Neural progenitor cell (in vitro differentiated cells): ENCODE data around the gene CCL7. TPM values are rescaled to one million over a fixed set of nuclear protein-coding genes. Genes with fewer than 3 reads are reported as not detected.

Source experiments
- DNase-seq: peaks from one replicate; pipeline ENCODE4 v3.0.0-alpha.2; 2016; ENCODE audit warnings: low spot score
- H2AFZ ChIP-seq: fragments of 200-600 bp; sonication (generic); replicated peaks from 2 replicates; pipeline ENCODE4 v1.6.1; 2016; ENCODE audit warnings: antibody characterized with exemption
- H3F3A ChIP-seq: fragments of 200-600 bp; sonication (generic); 2 replicates; pipeline ENCODE4 v1.6.1; 2016; ENCODE audit warnings: antibody characterized with exemption, low read depth
- H3K27ac ChIP-seq: fragments of 200-600 bp; sonication (generic); 2 replicates; pipeline ENCODE4 v1.5.1; 2016; ENCODE audit warnings: mild to moderate bottlenecking
- H3K27me3 ChIP-seq: fragments of 200-600 bp; sonication (generic); 2 replicates; pipeline ENCODE4 v1.6.1; 2016; ENCODE audit warnings: mild to moderate bottlenecking, moderate library complexity
- H3K36me3 ChIP-seq: fragments of 200-600 bp; sonication (generic); 2 replicates; pipeline ENCODE4 v1.5.1; 2016
- H3K4me1 ChIP-seq: fragments of 200-600 bp; sonication (generic); 2 replicates; pipeline ENCODE4 v1.6.1; 2016; ENCODE audit warnings: mixed run types
- H3K4me2 ChIP-seq: fragments of 200-600 bp; sonication (generic); 2 replicates; pipeline ENCODE4 v1.6.1; 2016
- H3K4me3 ChIP-seq: fragments of 200-600 bp; sonication (generic); 2 replicates; pipeline ENCODE4 v1.5.1; 2016
- H3K79me2 ChIP-seq: fragments of 200-600 bp; sonication (generic); 2 replicates; pipeline ENCODE4 v1.6.1; 2016; ENCODE audit warnings: low read depth
- H3K9ac ChIP-seq: fragments of 200-600 bp; sonication (generic); 2 replicates; pipeline ENCODE4 v1.6.1; 2016
- H3K9me3 ChIP-seq: fragments of 200-600 bp; sonication (generic); 2 replicates; pipeline ENCODE4 v1.5.1; 2016; ENCODE audit warnings: low read depth
- H4K20me1 ChIP-seq: fragments of 200-600 bp; sonication (generic); 2 replicates; pipeline ENCODE4 v1.6.1; 2016; ENCODE audit warnings: low read depth
- H3K27ac Mint-ChIP-seq: 3 replicates; pipeline ENCODE4 v1.8.0; 2021; ENCODE audit warnings: mixed read lengths
- H3K27me3 Mint-ChIP-seq: 2 replicates; pipeline ENCODE4 v1.8.0; 2022; ENCODE audit warnings: low read depth, mild to moderate bottlenecking, inconsistent platforms, moderate library complexity, mixed read lengths; ENCODE audit not compliant: insufficient read depth
- H3K36me3 Mint-ChIP-seq: 3 replicates; pipeline ENCODE4 v1.8.0; 2021; ENCODE audit warnings: mixed read lengths
- H3K4me1 Mint-ChIP-seq: 3 replicates; pipeline ENCODE4 v1.8.0; 2021; ENCODE audit warnings: mixed read lengths
- H3K4me3 Mint-ChIP-seq: 3 replicates; pipeline ENCODE4 v1.8.0; 2021; ENCODE audit warnings: mild to moderate bottlenecking, moderate library complexity, mixed read lengths
- H3K9me3 Mint-ChIP-seq: 3 replicates; pipeline ENCODE4 v1.8.0; 2020; ENCODE audit warnings: mixed read lengths
- CTCF ChIP-seq: fragments of 200-600 bp; sonication (generic); IDR thresholded peaks from 2 replicates; pipeline ENCODE4 v1.5.1; 2017; ENCODE audit warnings: antibody characterized with exemption, mild to moderate bottlenecking
- EZH2 ChIP-seq: fragments of 200-600 bp; sonication (generic); IDR thresholded peaks from 2 replicates; pipeline ENCODE4 v1.6.1; 2017; ENCODE audit warnings: antibody characterized with exemption, mild to moderate bottlenecking, moderate library complexity
- EZH2phosphoT487 ChIP-seq: fragments of 200-600 bp; sonication (generic); IDR thresholded peaks from 2 replicates; pipeline ENCODE4 v1.6.1; 2017; ENCODE audit warnings: antibody characterized with exemption
- total RNA-seq: library from RNA; depleted of rRNA; stranded (reverse); fragments of >200 nt; gene quantifications from 2 replicates; pipeline ENCODE4 v1.2.3, GENCODE V29; 2015; ENCODE audit warnings: low replicate concordance

CCL7 gene
- total RNA-seq, 1 donor from 2014 or later = not detected

- H2AFZ ChIP-seq = no peak overlapping the region
- no peak overlapping the region for H3K9ac ChIP-seq
- H3K4me3 ChIP-seq = no peak overlapping the region
- DNase-seq = no peak
- no peaks in the 10 kb centered on the region for H3K9me3 Mint-ChIP-seq
- H3K4me3 Mint-ChIP-seq = no peak overlapping the region
- H3K9me3 ChIP-seq = no peaks in the 10 kb centered on the region
- H3K27me3 Mint-ChIP-seq = peaks cover 6% of the 10 kb centered on the region
- no peak for TF ChIP-seq EZH2phosphoT487
- TF ChIP-seq CTCF = no peak
- no peak for TF ChIP-seq EZH2
- H3K27ac ChIP-seq = no peak overlapping the region
- H4K20me1 ChIP-seq = no peaks in the 10 kb centered on the region
- no peaks in the 10 kb centered on the region for H3F3A ChIP-seq
- H3K27ac Mint-ChIP-seq = no peak overlapping the region
- H3K4me1 ChIP-seq = no peaks in the 10 kb centered on the region
- H3K36me3 ChIP-seq = no peaks in the 10 kb centered on the region
- no peaks in the 10 kb centered on the region for H3K79me2 ChIP-seq
- peaks cover 25% of the 10 kb centered on the region for H3K4me1 Mint-ChIP-seq
- no peaks in the 10 kb centered on the region for H3K27me3 ChIP-seq
- no peak overlapping the region for H3K4me2 ChIP-seq
- H3K36me3 Mint-ChIP-seq = no peaks in the 10 kb centered on the region
Observed at GRCh38 chr17:34236281-34236892, 33.6 kb upstream of the CCL7 start.

- Histone ChIP-seq H4K20me1 (no peaks in the 10 kb centered on the region), H3K36me3 (no peaks in the 10 kb centered on the region), H3K9ac (no peak overlapping the region), H3K4me1 (no peaks in the 10 kb centered on the region), H2AFZ (no peak overlapping the region), H3K27me3 (no peaks in the 10 kb centered on the region), H3F3A (no peaks in the 10 kb centered on the region), H3K4me3 (no peak overlapping the region), H3K9me3 (no peaks in the 10 kb centered on the region), H3K4me2 (no peak overlapping the region), H3K79me2 (no peaks in the 10 kb centered on the region), H3K27ac (no peak overlapping the region)
- TF ChIP-seq EZH2phosphoT487 (no peak), EZH2 (no peak), CTCF (no peak)
- peaks cover 6% of the 10 kb centered on the region for H3K27me3 Mint-ChIP-seq
- no peaks in the 10 kb centered on the region for H3K36me3 Mint-ChIP-seq
- no peaks in the 10 kb centered on the region for H3K9me3 Mint-ChIP-seq
- peaks cover 25% of the 10 kb centered on the region for H3K4me1 Mint-ChIP-seq
- H3K27ac Mint-ChIP-seq = no peak overlapping the region
- DNase-seq = no peak
- H3K4me3 Mint-ChIP-seq = no peak overlapping the region
Observed at GRCh38 chr17:34237458-34237857, 32.6 kb upstream of the CCL7 start.

- no peak for DNase-seq
Observed at GRCh38 chr17:34241062-34241461, 29.0 kb upstream of the CCL7 start.

More at GRCh38 chr17:34241062-34241461, 29.0 kb upstream of the CCL7 start:
- H3K27ac Mint-ChIP-seq = no peak overlapping the region
- H3K9me3 Mint-ChIP-seq = no peaks in the 10 kb centered on the region
- no peaks in the 10 kb centered on the region for H3K36me3 Mint-ChIP-seq
- H3K27me3 Mint-ChIP-seq = no peaks in the 10 kb centered on the region
- H3K79me2 ChIP-seq = no peaks in the 10 kb centered on the region
- H3K36me3 ChIP-seq = no peaks in the 10 kb centered on the region
- H3K4me1 Mint-ChIP-seq = peaks cover 12% of the 10 kb centered on the region
- no peaks in the 10 kb centered on the region for H3K27me3 ChIP-seq
- H3K4me2 ChIP-seq = no peak overlapping the region
- H2AFZ ChIP-seq = no peak overlapping the region
- H3K4me1 ChIP-seq = no peaks in the 10 kb centered on the region
- H3K4me3 Mint-ChIP-seq = no peak overlapping the region
- no peak overlapping the region for H3K9ac ChIP-seq
- no peaks in the 10 kb centered on the region for H4K20me1 ChIP-seq
- H3K27ac ChIP-seq = no peak overlapping the region
- no peak overlapping the region for H3K4me3 ChIP-seq
- H3K9me3 ChIP-seq = no peaks in the 10 kb centered on the region
- TF ChIP-seq CTCF (no peak), EZH2 (no peak), EZH2phosphoT487 (no peak)
- no peaks in the 10 kb centered on the region for H3F3A ChIP-seq
